H9 (cell line): Measurements from ENCODE around the gene IL3RA. TPM values are rescaled to one million over a fixed set of nuclear protein-coding genes. Genes with fewer than 3 reads are reported as not detected.
A peak's percentile ranks its signal among the peaks of the same experiment; 100 is the strongest.

Experiments used
- DNase-seq: peaks from one replicate; pipeline ENCODE4 v3.0.0-alpha.2; 2017
- H2AFZ ChIP-seq: one replicate; pipeline ENCODE4 v1.6.1; 2013; ENCODE audit warnings: mild to moderate bottlenecking, low read length, control low read depth, moderate library complexity
- H2AK5ac ChIP-seq: 2 replicates; pipeline ENCODE4 v1.6.1; 2013; ENCODE audit warnings: low read length, control low read depth, mixed read lengths; ENCODE audit not compliant: insufficient read length
- H2BK120ac ChIP-seq: one replicate; pipeline ENCODE4 v1.6.1; 2013; ENCODE audit warnings: low read depth, mild to moderate bottlenecking, low read length, control low read depth, inconsistent platforms; ENCODE audit not compliant: poor library complexity, severe bottlenecking
- H2BK12ac ChIP-seq: 2 replicates; pipeline ENCODE4 v1.6.1; 2013; ENCODE audit warnings: low read length, control low read depth, mixed read lengths, low read depth; ENCODE audit not compliant: insufficient read length
- H2BK15ac ChIP-seq: 2 replicates; pipeline ENCODE4 v1.6.1; 2013; ENCODE audit warnings: low read depth, low read length, control low read depth
- H2BK20ac ChIP-seq: one replicate; pipeline ENCODE4 v1.6.1; 2013; ENCODE audit warnings: low read depth, mild to moderate bottlenecking, low read length, control low read depth, inconsistent platforms; ENCODE audit not compliant: poor library complexity, severe bottlenecking
- H2BK5ac ChIP-seq: 2 replicates; pipeline ENCODE4 v1.6.1; 2013; ENCODE audit warnings: low read length, control low read depth, mixed read lengths; ENCODE audit not compliant: insufficient read length
- H3K14ac ChIP-seq: 2 replicates; pipeline ENCODE4 v1.6.1; 2013; ENCODE audit warnings: low read length, control low read depth; ENCODE audit not compliant: insufficient read depth
- H3K18ac ChIP-seq: 2 replicates; pipeline ENCODE4 v1.6.1; 2013; ENCODE audit warnings: low read depth, mild to moderate bottlenecking, mixed read lengths, low read length, control low read depth; ENCODE audit not compliant: insufficient read length
- H3K23ac ChIP-seq: 2 replicates; pipeline ENCODE4 v1.6.1; 2013; ENCODE audit warnings: low read length, control low read depth, mixed read lengths, low read depth; ENCODE audit not compliant: insufficient read length
- H3K23me2 ChIP-seq: 2 replicates; pipeline ENCODE4 v1.6.1; 2013; ENCODE audit warnings: low read depth, mild to moderate bottlenecking, mixed read lengths, low read length, control low read depth; ENCODE audit not compliant: insufficient read length, poor library complexity, severe bottlenecking
- H3K27ac ChIP-seq: 2 replicates; pipeline ENCODE4 v1.5.1; 2013; ENCODE audit warnings: low read length, control low read depth, mixed read lengths, low read depth; ENCODE audit not compliant: insufficient read length
- H3K27me3 ChIP-seq: 2 replicates; pipeline ENCODE4 v1.6.1; 2013; ENCODE audit warnings: low read length, control low read depth, inconsistent platforms; ENCODE audit not compliant: insufficient read depth
- H3K4ac ChIP-seq: 2 replicates; pipeline ENCODE4 v1.6.1; 2013; ENCODE audit warnings: low read depth, mild to moderate bottlenecking, control low read depth, inconsistent platforms, low read length, moderate library complexity
- H3K4me1 ChIP-seq: 2 replicates; pipeline ENCODE4 v1.6.1; 2013; ENCODE audit warnings: low read length, control low read depth, inconsistent platforms; ENCODE audit not compliant: insufficient read depth
- H3K4me2 ChIP-seq: 2 replicates; pipeline ENCODE4 v1.6.1; 2013; ENCODE audit warnings: low read length, control low read depth, mixed read lengths; ENCODE audit not compliant: insufficient read length, insufficient read depth
- H3K56ac ChIP-seq: 2 replicates; pipeline ENCODE4 v1.6.1; 2013; ENCODE audit warnings: low read depth, mild to moderate bottlenecking, mixed read lengths, low read length, control low read depth; ENCODE audit not compliant: insufficient read length
- H3K79me1 ChIP-seq: 2 replicates; pipeline ENCODE4 v1.6.1; 2013; ENCODE audit warnings: low read depth, mild to moderate bottlenecking, moderate library complexity, low read length, control low read depth, inconsistent platforms; ENCODE audit not compliant: insufficient read depth, poor library complexity, severe bottlenecking
- H3K79me2 ChIP-seq: 2 replicates; pipeline ENCODE4 v1.6.1; 2013; ENCODE audit warnings: low read length, control low read depth, inconsistent platforms; ENCODE audit not compliant: insufficient read depth
- H3K9ac ChIP-seq: 2 replicates; pipeline ENCODE4 v1.6.1; 2013; ENCODE audit warnings: low read length, control low read depth, mixed read lengths; ENCODE audit not compliant: insufficient read length; ENCODE audit errors: extremely low read depth
- H3K9me3 ChIP-seq: one replicate; pipeline ENCODE4 v1.6.1; 2013; ENCODE audit warnings: low read depth, low read length, inconsistent platforms; ENCODE audit not compliant: control insufficient read depth
- H3T11ph ChIP-seq: one replicate; pipeline ENCODE4 v1.6.1; 2013; ENCODE audit warnings: mild to moderate bottlenecking, low read length, control low read depth, inconsistent platforms
- H4K20me1 ChIP-seq: one replicate; pipeline ENCODE4 v1.6.1; 2013; ENCODE audit not compliant: control insufficient read depth, insufficient read length, insufficient read depth
- H4K5ac ChIP-seq: 2 replicates; pipeline ENCODE4 v1.6.1; 2013; ENCODE audit warnings: low read depth, mild to moderate bottlenecking, mixed read lengths, low read length, control low read depth; ENCODE audit not compliant: insufficient read length
- H4K8ac ChIP-seq: replicated peaks from 2 replicates; pipeline ENCODE4 v1.6.1; 2013; ENCODE audit warnings: low read length, control low read depth, mixed read lengths, low read depth; ENCODE audit not compliant: insufficient read length
- H4K91ac ChIP-seq: 2 replicates; pipeline ENCODE4 v1.6.1; 2013; ENCODE audit warnings: low read depth, mild to moderate bottlenecking, moderate library complexity, mixed read lengths, low read length, control low read depth; ENCODE audit not compliant: insufficient read length
- H3K27ac Mint-ChIP-seq, 3 experiments: 2 replicates in 2 of 3; 3 replicates in 1 of 3; pipeline ENCODE4 v1.8.0; 2020 to 2021; ENCODE audit warnings: mixed read lengths in 3 of 3, mild to moderate bottlenecking in 1 of 3, moderate library complexity in 1 of 3
- H3K27me3 Mint-ChIP-seq: 2 replicates; pipeline ENCODE4 v1.8.0; 2021; ENCODE audit warnings: low read depth, mild to moderate bottlenecking, moderate library complexity, mixed read lengths
- H3K36me3 Mint-ChIP-seq, 3 experiments: 2 replicates in 2 of 3; 3 replicates in 1 of 3; pipeline ENCODE4 v1.8.0; 2020 to 2021; ENCODE audit warnings: low read depth in 3 of 3, mixed read lengths in 3 of 3; ENCODE audit not compliant: insufficient read depth in 1 of 3
- H3K4me1 Mint-ChIP-seq, 2 experiments: 2 replicates each; pipeline ENCODE4 v1.8.0; 2020; ENCODE audit warnings: mixed read lengths in 2 of 2
- H3K4me3 Mint-ChIP-seq, 2 experiments: 2 replicates in 1 of 2; 3 replicates in 1 of 2; pipeline ENCODE4 v1.8.0; 2020 to 2021; ENCODE audit warnings: mild to moderate bottlenecking in 2 of 2, mixed read lengths in 2 of 2, moderate library complexity in 1 of 2
- H3K9me3 Mint-ChIP-seq, 2 experiments: 2 replicates in 1 of 2; 3 replicates in 1 of 2; pipeline ENCODE4 v1.8.0; 2020; ENCODE audit warnings: mild to moderate bottlenecking in 2 of 2, mixed read lengths in 2 of 2, moderate library complexity in 1 of 2
- CTCF ChIP-seq: fragments of 200-600 bp; sonication (generic); conservative IDR thresholded peaks from 3 replicates; pipeline ENCODE4 v1.8.0; 2021; ENCODE audit warnings: antibody characterized with exemption, mild to moderate bottlenecking
- WGBS: extraction: QIAGEN DNeasy Blood & Tissue Kit; methylation state at CpG from one replicate; pipeline ENCODE4 v1.1.7; 2013; ENCODE audit warnings: missing lambda C conversion rate, low lambda C conversion rate, mixed read lengths; ENCODE audit not compliant: insufficient read length; ENCODE audit errors: extremely low coverage; 5-methylcytosine and 5-hydroxymethylcytosine counted together
- total RNA-seq: library from RNA; stranded (reverse); gene quantifications from 2 replicates; pipeline ENCODE4 v1.2.1, GENCODE V29; 2021

Gene IL3RA
- total RNA-seq, 1 experiment from 2014 or later, result 0.24 TPM

GRCh38 chrX:1384658-1385252 lies 48.2 kb downstream of the IL3RA start:
- TF ChIP-seq CTCF, result no peak
- no peaks in the 10 kb centered on the region; the same call in none of the 2 replicates for H3K27me3 Mint-ChIP-seq
- no peaks in the 10 kb centered on the region; the same call in 1 of the 2 replicates for H3K4me1 ChIP-seq
- no peak overlapping the region for H3T11ph ChIP-seq
- H3K4me2 ChIP-seq, result no peak overlapping the region
- no peak overlapping the region for H2BK12ac ChIP-seq
- no peak overlapping the region for H2BK120ac ChIP-seq
- DNase-seq, result no peak
- H3K4me1 Mint-ChIP-seq, result peaks cover 9 to 28% of the 10 kb centered on the region in 2 experiments
- H2AK5ac ChIP-seq, result no peak overlapping the region
- no peak overlapping the region for H3K23ac ChIP-seq
- H2BK15ac ChIP-seq, result no peak overlapping the region
- no peak overlapping the region for H3K4ac ChIP-seq
- H3K9me3 Mint-ChIP-seq, result peaks cover 0 to 3% of the 10 kb centered on the region in 2 experiments; a peak in 1 of 5 replicates
- no peaks in the 10 kb centered on the region for H3K23me2 ChIP-seq
- H4K20me1 ChIP-seq, result no peaks in the 10 kb centered on the region
- no peak overlapping the region for H2BK5ac ChIP-seq
- H2AFZ ChIP-seq, result no peak overlapping the region
- WGBS, result no CpG with 5 or more reads among the region's 18 CpGs
- no peaks in the 10 kb centered on the region for H3K27me3 ChIP-seq
- no peak overlapping the region for H3K27ac ChIP-seq
- no peaks in the 10 kb centered on the region for H3K9me3 ChIP-seq
- H4K5ac ChIP-seq, result no peak overlapping the region
- peaks cover 48 to 76% (median 73%) of the 10 kb centered on the region in 3 experiments for H3K36me3 Mint-ChIP-seq
- peaks cover 8% of the 10 kb centered on the region for H3K79me1 ChIP-seq
- peaks cover 14% of the 10 kb centered on the region; the same call in 1 of the 2 replicates for H3K79me2 ChIP-seq
- H3K18ac ChIP-seq, result no peak overlapping the region
- H2BK20ac ChIP-seq, result no peak overlapping the region
- no peak overlapping the region for H4K91ac ChIP-seq
- H4K8ac ChIP-seq, result no peak overlapping the region
- H3K56ac ChIP-seq, result no peak overlapping the region
- no peak overlapping the region for H3K14ac ChIP-seq
- no peak overlapping the region; a peak in 1 of 5 replicates for H3K4me3 Mint-ChIP-seq
- no peak overlapping the region for H3K9ac ChIP-seq
- H3K27ac Mint-ChIP-seq, result peak overlapping the region in 1 of 3 experiments; percentile 61; a peak in 1 of 7 replicates
